Central memory CD8-positive, alpha-beta T cell (primary cell): Measurements from ENCODE around the gene URB1.
A peak's percentile ranks its signal among the peaks of the same experiment; 100 is the strongest.
"Not testable (repeated sequence)": the region's sequence is repeated elsewhere in the genome, so short reads cannot be mapped to it uniquely, and the experiment has no call there.

Source experiments
- ATAC-seq: fragments of 150-1000 bp; cut with Tn5 transposase; replicated peaks from 2 replicates; pipeline ENCODE4 v1.10.0; 2022; ENCODE audit warnings: mild to moderate bottlenecking, moderate FRiP score, moderate number of reproducible peaks; ENCODE audit not compliant: poor library complexity, severe bottlenecking; ENCODE audit errors: extremely low read depth
- DNase-seq, 2 donors: peaks; one replicate each; pipeline ENCODE4 v3.0.0; 2021; ENCODE audit warnings: low spot score in 2 of 2
- H3K27ac Mint-ChIP-seq: one replicate; pipeline ENCODE4 v1.8.0; 2022; ENCODE audit warnings: low read depth, mild to moderate bottlenecking, moderate library complexity, mixed read lengths
- H3K27me3 Mint-ChIP-seq: one replicate; pipeline ENCODE4 v1.8.0; 2022; ENCODE audit warnings: mixed read lengths
- H3K36me3 Mint-ChIP-seq: one replicate; pipeline ENCODE4 v1.8.0; 2022; ENCODE audit warnings: mild to moderate bottlenecking, moderate library complexity, mixed read lengths; ENCODE audit not compliant: insufficient read depth
- H3K4me1 Mint-ChIP-seq: one replicate; pipeline ENCODE4 v1.8.0; 2022; ENCODE audit warnings: mixed read lengths
- H3K4me3 Mint-ChIP-seq: one replicate; pipeline ENCODE4 v1.8.0; 2022; ENCODE audit warnings: mild to moderate bottlenecking, moderate library complexity, mixed read lengths
- H3K9me3 Mint-ChIP-seq: one replicate; pipeline ENCODE4 v1.8.0; 2022; ENCODE audit warnings: mixed read lengths

The URB1 gene

GRCh38 chr21:32392880-32393676, at the start of gene URB1:
Gene URB1 (minus strand): TSS chr21:32393012. CDS start chr21:32392910, 102 bp downstream.
- H3K27me3 Mint-ChIP-seq: peaks cover 14% of the 10 kb centered on the region
- H3K4me3 Mint-ChIP-seq: peak within 1 kb of the TSS; percentile 80
- ATAC-seq (peak; percentile 99), DNase-seq (peak; percentile 91 to 97)
- peak within 1 kb of the TSS; percentile 44 for H3K27ac Mint-ChIP-seq
- H3K4me1 Mint-ChIP-seq: peaks cover 33% of the 10 kb centered on the region
- H3K9me3 Mint-ChIP-seq: no peaks in the 10 kb centered on the region
- H3K36me3 Mint-ChIP-seq: peaks cover 1% of the 10 kb centered on the region

- peaks cover 32% of the 10 kb centered on the region for H3K4me1 Mint-ChIP-seq
- H3K4me3 Mint-ChIP-seq: no peak overlapping the region
- no peaks in the 10 kb centered on the region for H3K27me3 Mint-ChIP-seq
- no peaks in the 10 kb centered on the region for H3K36me3 Mint-ChIP-seq
- no peak for ATAC-seq
- no peaks in the 10 kb centered on the region for H3K9me3 Mint-ChIP-seq
- H3K27ac Mint-ChIP-seq: no peak overlapping the region
- no peak for DNase-seq
Observed at GRCh38 chr21:32437729-32438128, 44.9 kb upstream of the URB1 start.

GRCh38 chr21:32432982-32433660, 40.3 kb upstream of the URB1 start:
- H3K4me1 Mint-ChIP-seq: peaks cover 38% of the 10 kb centered on the region
- H3K27ac Mint-ChIP-seq, H3K4me3 Mint-ChIP-seq, H3K27me3 Mint-ChIP-seq, H3K36me3 Mint-ChIP-seq, ATAC-seq, H3K9me3 Mint-ChIP-seq, DNase-seq: not testable (repeated sequence)

GRCh38 chr21:32427958-32428623, 35.3 kb upstream of the URB1 start:
- H3K9me3 Mint-ChIP-seq: no peaks in the 10 kb centered on the region
- H3K27me3 Mint-ChIP-seq: no peaks in the 10 kb centered on the region
- DNase-seq (no peak), ATAC-seq (no peak)
- no peak overlapping the region for H3K27ac Mint-ChIP-seq
- H3K4me1 Mint-ChIP-seq: peaks cover 14% of the 10 kb centered on the region
- H3K4me3 Mint-ChIP-seq: no peak overlapping the region
- H3K36me3 Mint-ChIP-seq: peaks cover 4% of the 10 kb centered on the region

GRCh38 chr21:32426592-32427051, 33.8 kb upstream of the URB1 start:
- Mint-ChIP-seq H3K27ac (no peak overlapping the region), H3K27me3 (no peaks in the 10 kb centered on the region), H3K36me3 (peaks cover 6% of the 10 kb centered on the region), H3K9me3 (peaks cover 5% of the 10 kb centered on the region), H3K4me1 (peaks cover 6% of the 10 kb centered on the region), H3K4me3 (no peak overlapping the region)
- DNase-seq (no peak), ATAC-seq (no peak)

- peaks cover 5% of the 10 kb centered on the region for H3K9me3 Mint-ChIP-seq
- H3K36me3 Mint-ChIP-seq: peaks cover 6% of the 10 kb centered on the region
- no peak overlapping the region for H3K4me3 Mint-ChIP-seq
- peaks cover 6% of the 10 kb centered on the region for H3K4me1 Mint-ChIP-seq
- ATAC-seq (no peak), DNase-seq (no peak)
- H3K27ac Mint-ChIP-seq: no peak overlapping the region
- no peaks in the 10 kb centered on the region for H3K27me3 Mint-ChIP-seq
Observed at GRCh38 chr21:32426066-32426465, 33.3 kb upstream of the URB1 start.

GRCh38 chr21:32425628-32426027, 32.8 kb upstream of the URB1 start:
- Mint-ChIP-seq H3K36me3 (peaks cover 6% of the 10 kb centered on the region), H3K27me3 (no peaks in the 10 kb centered on the region), H3K27ac (no peak overlapping the region), H3K4me1 (peaks cover 6% of the 10 kb centered on the region), H3K9me3 (peaks cover 5% of the 10 kb centered on the region), H3K4me3 (no peak overlapping the region)
- ATAC-seq (no peak), DNase-seq (no peak)

GRCh38 chr21:32424674-32425073, 31.9 kb upstream of the URB1 start:
- peaks cover 6% of the 10 kb centered on the region for H3K36me3 Mint-ChIP-seq
- H3K4me3 Mint-ChIP-seq: no peak overlapping the region
- peaks cover 6% of the 10 kb centered on the region for H3K4me1 Mint-ChIP-seq
- no peak overlapping the region for H3K27ac Mint-ChIP-seq
- no peaks in the 10 kb centered on the region for H3K27me3 Mint-ChIP-seq
- peaks cover 5% of the 10 kb centered on the region for H3K9me3 Mint-ChIP-seq
- ATAC-seq (no peak), DNase-seq (no peak)

- Mint-ChIP-seq H3K36me3 (peaks cover 10% of the 10 kb centered on the region), H3K27me3 (no peaks in the 10 kb centered on the region), H3K4me1 (peaks cover 6% of the 10 kb centered on the region), H3K27ac (no peak overlapping the region), H3K9me3 (peaks cover 5% of the 10 kb centered on the region), H3K4me3 (no peak overlapping the region)
- ATAC-seq (no peak), DNase-seq (no peak)
Observed at GRCh38 chr21:32424191-32424535, 31.4 kb upstream of the URB1 start.

- ATAC-seq: no peak
- H3K9me3 Mint-ChIP-seq: peaks cover 5% of the 10 kb centered on the region
- H3K27me3 Mint-ChIP-seq: no peaks in the 10 kb centered on the region
- H3K4me1 Mint-ChIP-seq: peaks cover 6% of the 10 kb centered on the region
- DNase-seq: no peak
- peaks cover 10% of the 10 kb centered on the region for H3K36me3 Mint-ChIP-seq
- H3K4me3 Mint-ChIP-seq: no peak overlapping the region
- H3K27ac Mint-ChIP-seq: no peak overlapping the region
Observed at GRCh38 chr21:32423320-32424190, 30.7 kb upstream of the URB1 start.

- Mint-ChIP-seq H3K4me1 (peaks cover 7% of the 10 kb centered on the region), H3K9me3 (peaks cover 5% of the 10 kb centered on the region), H3K27ac (no peak overlapping the region), H3K4me3 (no peak overlapping the region), H3K27me3 (no peaks in the 10 kb centered on the region), H3K36me3 (peaks cover 10% of the 10 kb centered on the region)
- no peak for ATAC-seq
- no peak for DNase-seq
Observed at GRCh38 chr21:32422064-32422463, 29.3 kb upstream of the URB1 start.

GRCh38 chr21:32418146-32418545, 25.3 kb upstream of the URB1 start:
- DNase-seq (no peak), ATAC-seq (no peak)
- peaks cover 5% of the 10 kb centered on the region for H3K9me3 Mint-ChIP-seq
- no peak overlapping the region for H3K4me3 Mint-ChIP-seq
- no peaks in the 10 kb centered on the region for H3K27me3 Mint-ChIP-seq
- H3K4me1 Mint-ChIP-seq: peaks cover 43% of the 10 kb centered on the region
- H3K27ac Mint-ChIP-seq: no peak overlapping the region
- H3K36me3 Mint-ChIP-seq: peaks cover 16% of the 10 kb centered on the region
